ENCODE measurements around the gene ARAP2.

DNA sequence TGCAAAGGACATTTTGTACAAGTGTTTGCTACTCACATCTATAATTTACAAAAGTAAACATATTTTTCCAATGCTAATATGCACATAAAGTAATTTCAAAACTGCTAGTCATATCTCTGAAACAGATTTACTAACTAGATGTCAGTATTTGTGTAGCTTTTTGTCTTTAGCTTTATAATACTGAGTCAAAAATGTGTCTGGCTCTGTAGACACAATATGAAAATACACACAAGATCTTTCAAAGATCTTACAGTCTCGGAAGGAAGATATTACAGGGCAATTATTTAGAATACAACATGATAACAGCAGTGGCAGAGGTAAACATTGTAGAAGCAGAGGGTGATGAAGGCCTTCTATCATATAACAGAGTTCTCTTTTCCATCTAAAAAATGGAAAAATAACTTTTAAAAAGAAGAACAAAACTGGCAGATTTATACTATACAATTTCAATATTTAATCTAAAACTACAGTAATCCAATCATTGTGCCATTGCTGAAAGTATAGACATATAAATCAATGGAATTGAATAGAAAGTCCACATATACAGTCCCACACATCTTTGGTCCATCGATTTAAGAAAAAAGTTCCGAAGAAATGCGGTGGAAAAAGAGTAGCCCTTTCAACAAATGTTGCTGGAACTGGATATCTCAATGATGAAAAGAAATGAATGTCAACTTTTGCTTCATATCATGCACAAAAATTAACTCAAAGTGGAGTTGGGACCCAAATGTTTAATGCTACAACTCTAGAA lies 29.4 kb downstream of the ARAP2 start:
- no peak for TF ChIP-seq RAD21 (IDR thresholded peaks at IDR 0.05; ENCODE audit: low read depth)
- TF ChIP-seq EGR1 (IDR thresholded peaks at IDR 0.05), result no peak
- TF ChIP-seq TAF1 (IDR thresholded peaks at IDR 0.05; ENCODE audit: low read depth), result no peak
- TF ChIP-seq CREB1 (IDR thresholded peaks at IDR 0.05; ENCODE audit: low read depth), result no peak
- TF ChIP-seq TEAD4 (IDR thresholded peaks at IDR 0.05), result no peak
- no peak for TF ChIP-seq EP300 (IDR thresholded peaks at IDR 0.05; ENCODE audit: borderline replicate concordance)
- no peak for TF ChIP-seq TCF12 (IDR thresholded peaks at IDR 0.05; ENCODE audit: low read depth)
- TF ChIP-seq ZBTB7A (IDR thresholded peaks at IDR 0.05; ENCODE audit: low read depth), result no peak
- TF ChIP-seq CEBPB (IDR thresholded peaks at IDR 0.05), result no peak
- TF ChIP-seq YY1 (IDR thresholded peaks at IDR 0.05; ENCODE audit: low read depth), result no peak
- no peak for TF ChIP-seq MAX (IDR thresholded peaks at IDR 0.05)
- TF ChIP-seq, protein P1, sequence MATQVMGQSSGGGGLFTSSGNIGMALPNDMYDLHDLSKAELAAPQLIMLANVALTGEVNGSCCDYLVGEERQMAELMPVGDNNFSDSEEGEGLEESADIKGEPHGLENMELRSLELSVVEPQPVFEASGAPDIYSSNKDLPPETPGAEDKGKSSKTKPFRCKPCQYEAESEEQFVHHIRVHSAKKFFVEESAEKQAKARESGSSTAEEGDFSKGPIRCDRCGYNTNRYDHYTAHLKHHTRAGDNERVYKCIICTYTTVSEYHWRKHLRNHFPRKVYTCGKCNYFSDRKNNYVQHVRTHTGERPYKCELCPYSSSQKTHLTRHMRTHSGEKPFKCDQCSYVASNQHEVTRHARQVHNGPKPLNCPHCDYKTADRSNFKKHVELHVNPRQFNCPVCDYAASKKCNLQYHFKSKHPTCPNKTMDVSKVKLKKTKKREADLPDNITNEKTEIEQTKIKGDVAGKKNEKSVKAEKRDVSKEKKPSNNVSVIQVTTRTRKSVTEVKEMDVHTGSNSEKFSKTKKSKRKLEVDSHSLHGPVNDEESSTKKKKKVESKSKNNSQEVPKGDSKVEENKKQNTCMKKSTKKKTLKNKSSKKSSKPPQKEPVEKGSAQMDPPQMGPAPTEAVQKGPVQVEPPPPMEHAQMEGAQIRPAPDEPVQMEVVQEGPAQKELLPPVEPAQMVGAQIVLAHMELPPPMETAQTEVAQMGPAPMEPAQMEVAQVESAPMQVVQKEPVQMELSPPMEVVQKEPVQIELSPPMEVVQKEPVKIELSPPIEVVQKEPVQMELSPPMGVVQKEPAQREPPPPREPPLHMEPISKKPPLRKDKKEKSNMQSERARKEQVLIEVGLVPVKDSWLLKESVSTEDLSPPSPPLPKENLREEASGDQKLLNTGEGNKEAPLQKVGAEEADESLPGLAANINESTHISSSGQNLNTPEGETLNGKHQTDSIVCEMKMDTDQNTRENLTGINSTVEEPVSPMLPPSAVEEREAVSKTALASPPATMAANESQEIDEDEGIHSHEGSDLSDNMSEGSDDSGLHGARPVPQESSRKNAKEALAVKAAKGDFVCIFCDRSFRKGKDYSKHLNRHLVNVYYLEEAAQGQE (IDR thresholded peaks at IDR 0.05; ENCODE audit: low read depth), result no peak
- no peak for TF ChIP-seq USF1 (IDR thresholded peaks at IDR 0.05)
- TF ChIP-seq FOXM1 (IDR thresholded peaks at IDR 0.05; ENCODE audit: borderline replicate concordance, low read depth), result no peak
